HG03280 (cell line): ENCODE measurements around the gene ELOA.
"Not testable (repeated sequence)": the region's sequence is repeated elsewhere in the genome, so short reads cannot be mapped to it uniquely, and the experiment has no call there.

ENCODE experiments used
- ATAC-seq: cut with Tn5 transposase; IDR thresholded peaks from one replicate; pipeline ENCODE4 v1.9.1; 2021; ENCODE audit warnings: mild to moderate bottlenecking, moderate library complexity; ENCODE audit not compliant: unreplicated experiment

The ELOA gene

DNA sequence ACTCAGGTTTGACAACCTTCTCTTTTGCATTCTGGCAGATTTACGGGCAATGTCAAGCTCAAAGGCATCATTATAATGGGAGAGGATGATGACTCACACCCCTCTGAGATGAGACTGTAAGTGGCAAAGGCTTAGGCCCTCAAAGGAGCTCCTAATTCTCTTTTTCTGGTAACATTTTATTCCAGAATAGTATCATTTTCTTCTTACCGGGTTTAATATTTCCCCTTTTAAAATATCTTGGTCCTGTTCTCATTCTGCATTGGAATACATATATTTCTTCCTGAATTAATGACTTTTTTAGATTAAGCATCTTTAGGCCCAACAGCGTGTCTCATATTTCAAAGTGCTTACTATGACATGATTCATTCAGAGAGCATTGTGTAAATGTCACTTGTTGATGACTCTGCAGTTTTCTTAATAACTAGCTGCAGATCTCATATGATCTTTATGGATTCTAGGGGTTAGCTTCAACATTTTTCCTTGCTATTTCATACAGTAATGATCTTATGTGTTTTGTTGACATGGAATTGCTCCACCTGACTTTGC, 36.6 kb downstream of the ELOA start:
- ATAC-seq = no peak

DNA sequence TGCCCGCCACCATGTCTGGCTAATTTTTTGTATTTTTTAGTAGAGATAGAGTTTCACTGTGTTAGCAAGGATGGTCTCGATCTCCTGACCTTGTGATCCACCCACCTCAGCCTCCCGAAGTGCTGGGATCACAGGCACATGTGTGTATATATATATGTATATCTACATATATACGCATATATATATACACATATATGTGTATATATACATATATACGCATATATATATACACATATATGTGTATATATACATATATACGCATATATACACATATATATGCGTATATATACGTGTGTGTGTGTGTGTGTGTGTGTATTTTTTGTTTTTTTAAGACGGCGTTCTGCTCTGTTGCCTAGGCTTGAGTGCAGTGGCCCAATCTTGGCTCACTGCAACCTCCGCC, 39.9 kb downstream of the ELOA start:
- not testable (repeated sequence) for ATAC-seq

DNA sequence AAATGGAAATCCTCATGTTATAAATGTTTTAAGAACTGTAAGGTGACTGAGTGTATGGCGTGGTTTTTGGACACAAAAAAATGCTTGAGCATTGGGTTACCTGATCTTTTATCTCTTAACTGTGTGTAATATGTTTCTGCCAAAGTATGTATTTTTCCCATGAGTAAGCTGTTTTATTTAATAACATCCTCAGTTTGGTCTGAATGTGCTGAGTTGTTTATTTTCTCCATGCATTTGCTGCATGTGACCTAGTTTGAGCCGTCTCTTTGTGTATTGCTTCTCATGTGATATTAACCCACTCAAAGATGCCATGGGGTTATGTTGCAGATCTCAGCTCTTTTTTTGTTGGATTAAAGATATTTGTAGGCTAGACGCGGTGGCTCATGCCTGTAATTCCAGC, 41.6 kb downstream of the ELOA start:
- no peak for ATAC-seq

DNA sequence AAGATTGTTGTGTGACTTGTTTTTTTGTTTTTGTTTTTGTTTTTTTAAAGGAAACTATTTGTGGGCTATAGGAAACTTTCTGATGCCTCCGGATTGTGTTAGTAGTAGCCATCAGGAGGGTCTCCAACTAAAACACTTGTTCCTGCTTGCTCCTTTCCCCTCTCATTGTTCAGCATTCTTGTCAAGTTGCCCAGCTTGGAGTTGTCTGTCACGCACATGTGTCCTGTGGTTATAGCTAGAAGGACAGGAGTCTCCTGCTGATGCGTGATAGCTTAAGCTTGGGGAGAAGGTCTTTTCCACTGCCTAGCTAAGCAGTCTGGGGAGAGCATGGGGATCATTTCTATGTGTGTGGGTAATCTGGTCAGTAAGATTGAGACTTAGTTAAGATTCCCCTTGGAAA, 44.4 kb downstream of the ELOA start:
- ATAC-seq = no peak

DNA sequence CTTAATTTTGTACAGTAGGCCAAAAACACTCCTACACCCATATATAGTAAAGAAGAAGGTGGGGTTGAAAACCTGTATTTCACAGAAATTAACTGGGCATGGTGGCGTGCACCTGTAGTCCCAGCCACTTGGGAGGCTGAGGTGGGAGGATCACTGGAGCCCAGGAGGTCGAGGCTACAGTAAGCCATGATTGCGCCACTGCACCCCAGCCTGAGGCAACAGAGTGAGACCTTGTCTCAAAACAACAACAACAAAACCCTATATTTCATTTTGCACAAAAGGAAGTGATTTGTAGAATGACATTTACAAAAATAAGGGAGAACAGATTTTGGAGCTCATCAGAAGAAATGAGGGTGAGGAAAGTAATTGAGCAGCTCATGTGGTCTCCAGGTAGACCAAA, 45.4 kb downstream of the ELOA start:
- ATAC-seq = no peak

DNA sequence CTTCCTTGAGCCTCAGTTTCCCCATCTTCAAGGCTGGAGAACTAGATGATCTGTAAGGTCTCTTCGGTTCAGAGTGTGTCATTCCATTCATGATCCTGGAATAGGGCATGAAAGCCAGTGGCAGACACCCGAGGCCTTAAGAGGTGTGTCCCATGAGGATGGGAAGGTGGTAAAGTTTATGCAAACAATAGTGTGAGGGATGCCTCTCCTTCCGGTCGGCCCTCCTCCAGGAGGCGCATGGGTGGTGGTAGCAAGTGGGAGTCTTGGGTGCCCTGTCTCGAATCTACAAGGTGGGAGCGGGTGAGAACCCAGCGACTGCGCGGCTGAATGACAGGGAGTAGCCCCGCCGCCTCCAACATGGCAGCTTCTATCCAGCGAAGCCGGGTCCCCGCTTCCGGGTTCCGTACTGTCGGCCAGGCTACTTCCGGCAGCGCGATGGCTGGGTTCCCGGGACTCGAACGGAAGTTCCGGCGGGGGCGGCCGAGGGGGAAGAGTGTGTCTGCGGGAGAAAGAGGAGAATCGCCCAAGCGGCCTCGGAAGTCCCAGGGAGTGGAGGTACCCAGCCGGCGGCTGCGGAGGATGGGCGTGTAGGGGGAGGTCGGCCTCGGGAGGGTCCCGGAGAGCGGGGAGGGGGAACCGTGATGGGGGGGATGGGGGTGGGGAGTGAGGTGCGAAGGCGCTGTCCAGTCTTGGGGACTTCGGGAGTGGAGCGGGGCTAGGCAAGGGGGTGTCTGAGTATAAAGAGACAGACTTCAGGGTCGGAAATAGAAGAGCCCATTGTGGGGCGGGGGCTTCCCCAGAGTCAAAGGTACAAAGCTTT, 47.6 kb downstream of the ELOA start, which contains the start of gene LYPLA2:
TSS of gene LYPLA2 (plus strand) at position 450 of the 820 bp plus-strand sequence. CDS start 1,538 bp downstream, outside the sequence.
- peak; percentile 67 for ATAC-seq

DNA sequence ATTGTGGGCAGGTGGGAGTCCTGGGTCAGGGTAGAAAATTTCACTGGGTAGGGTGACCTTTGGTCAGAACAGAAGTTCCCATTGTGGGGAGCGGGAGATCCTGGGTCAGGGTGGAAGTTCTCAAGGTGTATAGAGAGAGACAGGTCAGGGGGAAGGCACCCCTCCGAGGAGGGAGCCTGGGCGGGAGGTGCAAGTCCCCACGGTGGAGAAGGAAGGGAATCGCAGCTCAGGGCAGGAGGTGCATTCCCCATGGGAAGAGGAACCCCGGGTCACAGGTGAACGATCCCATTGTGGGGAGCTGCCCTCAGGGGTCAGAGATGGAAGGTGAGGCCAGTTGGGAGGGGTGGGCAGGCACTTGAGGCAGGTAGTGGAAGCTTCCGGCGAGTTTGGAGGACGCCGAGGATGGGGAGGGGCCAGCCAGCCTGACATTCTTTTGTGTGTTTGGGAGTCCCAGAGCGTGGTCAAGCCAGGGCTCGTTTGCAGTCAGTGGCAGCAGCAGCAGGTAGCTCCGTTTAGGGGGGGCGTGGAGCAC, 48.3 kb downstream of the ELOA start:
- ATAC-seq = no peak

DNA sequence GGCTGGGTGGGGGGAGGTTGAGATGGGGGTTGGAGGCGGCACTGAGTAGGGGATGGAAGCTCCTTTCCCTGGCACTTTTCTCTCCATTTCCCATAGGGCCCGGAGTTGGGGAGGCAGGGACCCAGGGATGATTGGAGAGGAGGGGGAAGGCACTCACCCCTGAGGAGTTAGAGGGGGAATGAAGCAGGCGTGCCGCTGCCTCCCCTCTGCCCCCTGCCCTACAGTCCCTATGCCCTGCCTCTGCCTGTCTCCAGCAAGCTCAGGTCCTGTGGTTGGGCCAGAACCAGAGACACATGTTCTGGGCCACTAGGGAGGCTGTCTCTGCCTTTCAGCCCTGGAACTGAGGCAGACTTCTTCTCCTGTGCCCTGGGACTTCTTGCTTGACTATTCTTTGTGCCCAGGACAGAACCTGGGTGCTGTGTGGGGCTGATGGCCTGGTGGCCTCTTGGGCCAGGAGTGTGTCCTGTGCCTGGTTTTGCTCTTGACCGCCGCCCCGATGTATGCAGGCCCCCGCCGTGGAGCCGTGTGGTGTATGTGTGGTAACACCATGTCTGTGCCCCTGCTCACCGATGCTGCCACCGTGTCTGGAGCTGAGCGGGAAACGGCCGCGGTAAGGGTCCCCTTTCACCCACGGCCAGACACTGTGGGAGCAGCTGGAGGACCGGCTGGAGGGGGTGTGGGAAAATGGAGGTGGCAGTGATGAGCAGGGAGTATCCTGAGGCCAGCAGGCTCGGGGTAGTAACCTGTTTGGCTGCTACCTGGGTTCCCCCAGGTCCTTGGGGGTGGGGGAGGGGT, 49.1 kb downstream of the ELOA start:
- ATAC-seq = no peak

DNA sequence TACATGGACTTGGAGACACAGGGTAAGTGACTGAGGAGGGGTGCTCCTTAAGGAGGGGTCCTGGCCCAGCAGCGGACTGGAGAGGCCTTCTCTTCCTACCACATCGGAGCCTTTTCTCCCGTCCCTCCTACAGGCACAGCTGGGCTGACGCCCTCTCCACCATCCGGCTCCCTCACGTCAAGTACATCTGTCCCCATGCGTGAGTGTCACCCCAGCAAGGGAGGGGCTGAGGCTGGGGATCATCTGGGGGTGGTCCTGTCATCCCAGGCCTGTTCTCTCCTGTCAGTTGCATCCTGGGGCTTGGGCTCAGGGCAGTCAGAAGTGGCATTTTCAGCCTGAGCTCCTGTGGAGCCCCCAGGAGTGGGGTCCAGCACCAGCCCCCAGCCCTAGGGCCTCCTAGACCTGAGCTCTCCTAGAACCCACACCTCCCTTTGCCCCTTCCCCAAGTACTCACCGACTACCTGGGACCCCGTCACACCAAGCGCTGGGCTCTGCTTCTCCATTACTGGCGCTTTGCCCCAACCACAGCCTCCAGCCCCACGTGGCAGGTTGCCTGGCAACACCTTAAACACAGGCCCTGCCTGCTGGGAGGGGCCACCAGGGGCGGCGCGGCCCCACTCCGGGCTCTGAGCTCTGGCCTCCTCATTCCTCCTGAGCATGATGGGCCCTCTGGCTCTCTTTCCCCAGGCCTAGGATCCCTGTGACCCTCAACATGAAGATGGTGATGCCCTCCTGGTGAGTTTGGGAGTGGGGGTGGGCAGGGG, 49.9 kb downstream of the ELOA start:
- ATAC-seq = no peak

DNA sequence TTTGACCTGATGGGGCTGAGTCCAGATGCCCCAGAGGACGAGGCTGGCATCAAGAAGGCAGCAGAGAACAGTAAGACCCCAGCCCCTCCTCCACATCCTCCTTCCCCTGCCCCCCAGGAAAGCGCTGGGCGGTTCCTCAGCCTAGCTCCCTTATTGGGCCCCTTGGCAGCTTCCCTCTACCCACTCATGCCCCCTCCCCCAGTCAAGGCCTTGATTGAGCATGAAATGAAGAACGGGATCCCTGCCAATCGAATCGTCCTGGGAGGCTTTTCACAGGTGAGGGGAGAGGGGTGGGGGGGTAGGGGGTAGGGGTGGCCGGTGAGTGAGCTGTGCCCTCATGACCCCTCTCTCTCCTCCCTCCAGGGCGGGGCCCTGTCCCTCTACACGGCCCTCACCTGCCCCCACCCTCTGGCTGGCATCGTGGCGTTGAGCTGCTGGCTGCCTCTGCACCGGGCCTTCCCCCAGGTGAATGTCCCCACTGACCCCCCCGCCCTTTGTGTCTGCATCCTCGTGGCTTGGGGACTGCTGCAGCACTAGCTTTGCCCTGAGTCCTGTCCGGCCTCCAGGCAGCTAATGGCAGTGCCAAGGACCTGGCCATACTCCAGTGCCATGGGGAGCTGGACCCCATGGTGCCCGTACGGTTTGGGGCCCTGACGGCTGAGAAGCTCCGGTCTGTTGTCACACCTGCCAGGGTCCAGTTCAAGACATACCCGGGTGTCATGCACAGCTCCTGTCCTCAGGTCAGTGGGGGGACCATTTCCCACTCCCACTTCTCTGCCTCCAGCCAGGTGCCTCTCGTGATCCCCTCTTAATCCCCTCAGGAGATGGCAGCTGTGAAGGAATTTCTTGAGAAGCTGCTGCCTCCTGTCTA, 50.8 kb downstream of the ELOA start:
- no peak for ATAC-seq

DNA sequence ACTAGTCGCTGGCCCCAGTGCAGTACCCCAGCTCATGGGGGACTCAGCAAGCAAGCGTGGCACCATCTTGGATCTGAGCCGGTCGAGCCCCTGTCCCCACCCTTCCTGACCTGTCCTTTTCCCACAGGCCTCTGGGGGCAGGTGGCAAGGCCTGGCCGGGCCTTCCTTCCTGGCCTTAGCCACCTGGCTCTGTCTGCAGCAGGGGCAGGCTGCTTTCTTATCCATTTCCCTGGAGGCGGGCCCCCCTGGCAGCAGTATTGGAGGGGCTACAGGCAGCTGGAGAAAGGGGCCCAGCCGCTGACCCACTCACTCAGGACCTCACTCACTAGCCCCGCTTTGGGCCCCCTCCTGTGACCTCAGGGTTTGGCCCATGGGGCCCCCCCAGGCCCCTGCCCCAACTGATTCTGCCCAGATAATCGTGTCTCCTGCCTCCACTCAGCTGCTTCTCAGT, 51.5 kb downstream of the ELOA start:
- ATAC-seq = not testable (repeated sequence)

DNA sequence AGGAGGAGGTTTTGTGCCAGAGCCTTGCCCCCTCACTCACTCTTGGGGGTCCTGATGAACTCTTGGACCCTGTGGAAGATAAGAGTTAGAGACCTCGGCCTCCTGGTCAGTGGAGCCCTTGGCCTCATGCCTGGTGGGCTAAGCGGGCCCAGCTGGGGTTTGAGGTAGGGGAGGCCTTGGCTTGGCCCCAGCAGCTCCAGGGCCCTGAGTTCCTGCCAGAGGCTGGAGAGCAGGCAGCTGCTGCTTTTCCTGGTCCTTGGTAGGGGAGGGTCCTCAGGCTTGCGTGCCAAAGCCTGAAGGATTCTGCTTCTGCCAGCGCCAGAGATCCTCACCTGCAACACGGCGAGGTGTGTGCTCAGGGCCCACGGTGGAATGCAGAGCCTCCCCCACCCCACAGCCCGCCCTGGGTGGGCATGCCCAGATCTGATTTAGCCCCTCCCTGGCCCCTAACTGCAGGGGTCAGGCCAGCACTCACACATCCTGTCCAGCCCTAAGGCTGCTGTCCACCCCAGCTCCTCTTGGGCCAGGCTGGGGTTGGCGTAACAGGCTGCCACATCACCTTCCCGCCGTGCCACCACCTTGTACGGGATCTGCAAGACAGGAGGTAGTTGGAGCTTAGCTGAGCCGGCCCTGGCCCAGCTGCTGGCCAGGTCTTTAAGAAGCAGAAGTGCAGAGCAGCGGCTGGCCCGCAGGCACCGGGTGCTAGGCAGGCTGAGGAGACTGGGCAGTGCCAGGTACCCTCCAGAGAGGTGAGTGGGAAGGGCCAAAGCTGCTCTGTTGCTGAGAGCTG, 52.6 kb downstream of the ELOA start:
- ATAC-seq = no peak

DNA sequence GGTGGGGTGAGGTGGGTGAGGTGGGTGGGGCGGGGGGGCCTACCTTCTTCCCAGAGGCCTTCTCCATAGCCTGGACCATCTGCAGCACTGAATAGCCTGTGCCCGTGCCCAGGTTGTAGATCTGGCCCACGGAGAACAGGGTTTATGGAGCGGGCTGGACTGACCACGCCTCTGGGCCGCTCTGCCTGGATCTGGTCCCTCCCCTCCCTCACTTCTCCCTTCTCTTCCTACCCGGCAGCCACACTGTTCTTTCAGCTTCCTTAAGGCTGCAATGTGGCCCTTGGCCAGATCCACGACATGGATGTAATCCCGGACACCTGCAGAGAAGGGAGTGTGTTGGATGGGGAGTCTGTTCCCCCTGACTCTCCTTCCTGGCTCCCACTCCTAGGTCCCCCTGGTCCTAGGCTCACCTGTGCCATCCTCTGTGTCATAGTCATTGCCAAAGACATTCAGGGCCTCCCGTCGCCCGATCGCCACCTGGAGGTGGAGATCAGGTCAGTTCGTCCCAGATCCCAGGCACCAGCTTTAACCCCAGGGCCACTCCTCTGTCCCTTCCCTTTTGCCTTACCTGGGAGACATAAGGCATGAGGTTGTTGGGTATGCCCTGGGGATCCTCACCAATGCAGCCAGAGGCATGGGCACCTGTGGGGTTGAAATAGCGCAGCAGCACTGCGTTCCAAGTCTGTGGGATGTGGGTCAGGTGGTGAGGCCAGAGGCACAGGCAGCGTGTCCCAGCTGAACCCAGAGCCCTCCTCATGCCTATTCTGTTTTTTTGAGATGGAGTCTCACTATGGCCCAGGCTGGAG, 53.4 kb downstream of the ELOA start:
- no peak for ATAC-seq

DNA sequence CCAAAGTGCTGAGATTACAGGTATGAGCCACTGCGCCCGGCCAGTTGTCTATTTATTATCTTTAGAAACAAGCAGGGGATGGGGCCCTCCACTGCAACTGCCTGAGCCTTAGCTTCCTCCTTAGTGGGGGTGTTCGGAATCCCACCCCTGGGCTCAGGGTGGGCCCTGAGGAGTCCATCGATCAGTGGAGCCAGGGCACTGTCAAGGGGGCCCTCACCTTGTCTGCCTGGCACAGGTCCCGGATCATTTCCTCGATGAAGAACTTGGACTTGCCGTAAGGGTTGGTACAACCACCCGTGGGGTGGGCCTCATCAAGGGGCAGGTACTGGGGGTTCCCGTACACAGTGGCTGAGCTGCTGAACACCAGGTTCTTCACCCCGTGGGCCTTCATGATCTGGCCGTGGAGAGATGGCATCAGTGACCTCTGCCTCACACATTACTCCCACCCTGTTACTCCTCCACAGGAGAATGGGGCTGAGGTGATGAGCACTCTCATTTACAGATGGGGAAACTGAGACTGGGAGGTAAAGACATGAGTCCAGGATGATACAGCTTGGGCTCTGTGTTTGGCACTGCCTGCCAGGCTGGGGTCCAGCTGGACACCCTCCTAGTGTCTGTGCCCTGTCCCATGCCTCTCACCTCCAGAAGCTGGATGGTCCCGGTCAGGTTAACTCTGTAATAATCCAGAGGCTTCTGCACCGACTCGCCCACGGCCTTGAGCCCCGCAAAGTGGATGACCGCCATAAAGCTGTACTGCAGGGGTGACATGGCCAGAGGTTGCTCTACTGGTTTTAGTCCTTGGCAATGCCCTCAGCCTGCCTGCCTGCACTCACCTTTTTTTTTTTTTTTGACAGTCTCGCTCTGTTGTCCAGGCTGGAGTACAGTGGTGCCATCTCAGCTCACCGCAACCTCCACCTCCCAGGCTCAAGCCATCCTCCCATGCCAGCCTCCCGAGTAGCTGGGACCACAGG, 54.5 kb downstream of the ELOA start:
- no peak for ATAC-seq

DNA sequence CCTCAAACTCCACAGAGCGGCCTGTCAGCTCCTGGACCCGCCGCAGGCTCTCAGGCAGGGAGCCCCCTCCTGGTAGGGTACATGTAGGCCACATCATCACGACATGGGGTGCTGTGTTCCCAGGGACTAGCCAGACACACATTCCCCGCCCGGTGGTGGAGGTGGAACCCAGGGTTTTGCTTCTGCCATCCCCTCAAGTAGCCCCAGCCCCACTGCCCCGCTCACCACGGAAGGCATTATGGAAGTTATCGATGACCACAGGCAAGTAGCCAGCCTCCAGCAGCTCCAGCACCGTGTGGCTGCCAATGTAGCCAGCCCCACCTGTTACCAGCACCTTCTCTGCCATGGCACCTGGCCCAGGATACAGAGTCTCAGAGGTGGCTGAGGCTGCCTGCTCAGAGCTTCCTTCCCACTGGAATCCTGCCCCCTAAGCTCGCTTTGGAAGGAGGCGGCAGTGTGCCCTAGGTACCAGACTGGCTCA, 55.4 kb downstream of the ELOA start:
- no peak for ATAC-seq

DNA sequence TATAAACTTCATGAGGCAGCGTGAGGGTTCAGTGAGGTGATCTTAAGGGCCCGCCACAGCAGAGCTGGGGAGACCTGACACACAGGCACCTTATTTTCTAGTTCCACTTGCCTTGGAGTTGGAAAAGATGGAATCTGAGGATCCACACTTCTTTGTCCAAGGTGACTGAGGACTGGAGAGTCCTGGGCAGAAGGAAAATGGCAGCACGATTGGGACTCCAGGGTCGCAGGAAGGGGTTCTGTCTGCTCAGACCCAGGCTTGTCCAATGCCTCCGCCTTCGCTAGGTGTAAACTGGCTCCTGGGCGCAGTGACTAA, 55.9 kb downstream of the ELOA start:
- no peak for ATAC-seq
